GF-D8 (cell line): ENCODE results near the gene SGMS1.
A peak's percentile ranks its signal among the peaks of the same experiment; 100 is the strongest.

ENCODE experiments used
- DNase-seq: peaks from one replicate; lab custom pipeline; 2025; lab: John Stamatoyannopoulos, UW

The SGMS1 gene

DNA sequence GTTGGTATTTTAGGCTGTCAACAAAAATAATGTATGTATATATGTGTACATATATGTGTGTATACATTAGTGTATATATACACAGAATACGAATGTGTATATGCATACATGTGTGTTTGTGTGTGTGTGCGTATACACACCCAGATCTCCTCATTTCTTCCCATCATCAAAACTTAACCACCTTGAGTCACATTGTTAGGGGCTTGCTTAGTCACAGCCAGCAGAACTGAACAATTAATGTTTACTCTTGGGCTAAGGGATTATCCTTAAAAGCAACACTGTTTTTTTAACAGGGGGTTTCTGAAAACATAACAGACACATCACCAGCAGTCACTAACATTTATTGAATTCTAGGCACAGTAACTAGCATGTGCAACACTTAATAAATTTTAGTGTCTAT, 289.5 kb downstream of the SGMS1 start:
- no peak for DNase-seq

DNA sequence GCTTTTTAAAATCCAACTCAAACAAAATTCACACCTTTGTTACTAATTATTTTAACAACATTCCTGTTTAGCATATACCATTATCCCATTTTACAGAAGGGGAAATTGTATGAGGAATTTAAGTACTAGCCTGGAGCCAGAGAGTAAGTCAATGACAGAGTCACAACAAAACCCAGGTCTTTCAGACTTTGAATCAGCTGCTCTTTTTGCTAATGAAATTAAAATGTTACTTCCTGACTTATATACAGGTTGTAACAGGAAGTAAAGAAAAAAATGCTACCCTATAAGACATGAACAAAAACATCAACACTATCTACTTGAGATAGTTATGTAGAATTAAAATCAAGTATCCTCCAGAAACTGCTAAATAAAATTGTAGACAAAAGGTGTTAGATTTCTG, 289.9 kb downstream of the SGMS1 start:
- DNase-seq = no peak

DNA sequence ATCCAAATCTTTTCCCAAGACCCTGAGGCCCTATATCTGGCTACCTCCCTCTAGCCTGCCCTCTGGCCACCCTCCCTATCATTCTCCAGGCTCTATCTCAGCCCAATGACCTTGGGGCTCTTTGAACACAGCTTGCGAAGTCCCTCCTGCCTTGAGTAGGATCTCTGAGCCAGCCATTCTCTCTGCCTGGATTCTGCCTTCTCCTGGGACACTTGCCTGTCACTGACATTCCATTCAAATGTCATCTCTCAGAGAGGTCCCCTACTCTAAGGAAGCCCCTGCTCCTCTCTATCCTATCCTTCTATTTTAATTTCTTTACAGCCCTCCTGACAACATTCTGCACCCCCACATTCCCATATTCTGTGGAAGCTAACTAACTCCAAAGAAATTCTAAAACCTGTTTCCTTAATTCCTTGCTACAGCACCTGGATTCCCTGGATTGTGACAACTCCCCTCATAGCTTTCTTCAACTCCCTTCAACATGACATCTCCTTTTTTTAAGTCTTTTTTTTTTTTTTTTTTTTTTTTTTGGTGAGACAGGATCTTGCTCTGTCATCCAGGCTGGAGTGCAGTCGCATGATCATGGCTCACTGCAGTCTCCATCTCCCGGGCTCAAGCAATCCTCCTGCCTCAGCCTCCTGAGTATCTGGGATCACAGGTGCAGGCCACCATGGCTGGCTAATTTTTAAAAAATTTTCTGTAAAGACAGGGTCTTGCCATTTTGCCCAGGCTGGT, 291.5 kb downstream of the SGMS1 start:
- DNase-seq = no peak

DNA sequence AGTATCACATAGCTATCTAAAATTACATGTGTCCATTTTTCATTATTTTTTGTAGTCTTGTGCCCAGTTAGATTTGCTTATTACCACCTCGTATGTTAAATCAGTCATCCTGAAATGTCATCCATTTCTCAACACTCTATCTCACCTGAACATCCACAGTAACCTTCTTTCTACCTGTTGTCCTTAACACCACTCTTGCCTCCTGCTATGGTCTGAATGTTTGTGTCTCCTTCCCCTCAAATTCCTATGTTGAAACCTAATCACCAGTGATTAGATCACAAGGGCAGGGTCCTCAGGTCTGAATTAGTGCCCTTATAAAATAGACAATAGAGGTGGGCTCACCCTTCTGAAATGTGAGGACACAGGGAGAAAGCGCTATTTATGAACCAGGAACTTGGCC, 292.3 kb downstream of the SGMS1 start:
- DNase-seq = no peak

DNA sequence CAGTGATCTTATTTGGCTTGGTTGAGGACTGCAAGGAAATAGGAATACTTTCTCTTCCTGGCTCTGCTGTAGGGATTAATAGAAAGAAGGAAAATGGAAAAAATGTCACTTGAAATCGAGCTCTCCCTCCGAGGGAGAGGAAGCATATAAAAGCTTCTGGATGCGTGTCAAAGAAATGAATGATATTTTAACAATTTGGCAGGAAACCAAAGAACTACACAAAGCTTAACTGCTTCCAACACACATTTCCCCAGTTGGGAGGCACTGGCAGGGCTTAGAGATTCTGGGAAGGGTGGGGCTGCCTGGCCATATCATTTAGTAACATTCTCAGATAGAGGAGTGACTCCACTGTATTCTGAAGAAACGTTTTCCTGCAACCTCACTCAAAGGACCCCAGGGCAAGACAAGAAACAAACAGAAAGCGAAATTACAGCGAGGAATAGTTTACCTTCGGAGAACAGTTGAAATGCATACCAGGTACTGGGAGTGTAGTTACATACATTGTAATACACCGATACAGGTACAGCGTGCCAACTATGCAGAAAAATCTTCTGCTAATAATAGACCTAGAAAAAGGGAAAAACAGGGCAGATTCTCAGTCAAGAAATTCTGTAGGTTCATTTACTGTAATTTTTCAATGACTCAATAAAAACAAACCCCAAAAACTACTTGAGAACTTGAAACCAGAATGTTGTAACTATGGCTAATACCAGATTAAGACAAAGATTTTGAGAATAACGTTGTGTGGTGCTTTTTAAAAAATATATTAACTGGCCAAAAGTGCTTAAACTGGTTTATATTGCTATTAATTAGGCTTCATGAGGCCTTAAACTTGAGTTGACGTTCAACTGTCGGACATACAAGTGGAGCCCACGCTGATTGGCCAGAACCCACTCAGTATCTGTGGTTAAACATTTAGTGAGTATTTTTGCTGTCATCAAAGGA, 296.7 kb downstream of the SGMS1 start:
- DNase-seq = no peak

DNA sequence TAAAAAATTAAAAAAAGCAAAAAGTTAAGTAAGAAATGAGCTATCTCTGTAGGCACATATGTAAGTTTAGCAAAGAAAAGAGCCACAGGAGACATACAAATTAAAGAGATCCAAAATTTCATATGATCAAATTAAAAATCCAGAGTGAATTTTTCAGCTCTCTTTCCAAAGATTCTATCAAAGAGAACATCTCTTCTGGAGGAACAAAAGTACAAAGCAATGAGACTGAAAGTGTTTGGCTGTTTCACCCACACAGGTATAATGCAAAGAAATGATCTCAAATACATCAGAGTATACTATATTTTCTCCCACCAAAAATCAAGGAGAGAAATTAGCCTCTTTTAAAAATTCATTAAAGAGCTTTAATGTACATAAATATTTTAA, 297.6 kb downstream of the SGMS1 start:
- DNase-seq = no peak

DNA sequence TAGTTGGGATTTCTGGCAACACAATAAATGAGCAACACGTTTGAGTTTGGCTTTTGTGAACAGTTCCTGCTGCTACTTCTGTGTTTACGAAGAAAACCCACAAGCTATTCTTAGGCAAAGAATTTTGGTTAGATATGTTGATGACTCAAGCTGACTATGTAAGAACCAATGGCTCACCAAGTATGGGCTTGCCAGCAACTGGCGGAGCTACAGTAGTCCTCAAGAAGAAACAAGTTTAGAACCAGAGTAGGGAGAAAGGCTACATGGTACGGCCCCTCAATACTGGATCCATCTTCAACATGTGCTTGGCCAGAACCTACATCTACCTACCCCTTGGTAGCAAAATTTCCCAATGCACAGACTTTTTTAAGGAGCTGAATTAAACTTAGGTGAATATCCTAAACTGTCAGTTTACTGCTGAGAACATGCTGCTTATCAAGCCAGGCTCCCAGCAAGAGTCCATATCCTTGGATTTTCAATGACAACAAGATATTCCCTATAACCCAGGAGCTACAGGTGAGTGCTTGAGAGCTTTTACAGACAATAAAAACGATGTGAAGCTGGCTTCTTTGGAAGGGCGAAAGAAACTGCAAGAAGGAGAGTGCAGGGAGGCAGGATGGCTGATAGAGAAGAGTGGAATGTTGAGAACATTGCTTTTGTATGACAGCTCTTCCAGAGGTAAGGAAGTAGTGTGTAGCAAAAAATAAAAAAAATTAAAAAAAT, 298.1 kb downstream of the SGMS1 start:
- no peak for DNase-seq

DNA sequence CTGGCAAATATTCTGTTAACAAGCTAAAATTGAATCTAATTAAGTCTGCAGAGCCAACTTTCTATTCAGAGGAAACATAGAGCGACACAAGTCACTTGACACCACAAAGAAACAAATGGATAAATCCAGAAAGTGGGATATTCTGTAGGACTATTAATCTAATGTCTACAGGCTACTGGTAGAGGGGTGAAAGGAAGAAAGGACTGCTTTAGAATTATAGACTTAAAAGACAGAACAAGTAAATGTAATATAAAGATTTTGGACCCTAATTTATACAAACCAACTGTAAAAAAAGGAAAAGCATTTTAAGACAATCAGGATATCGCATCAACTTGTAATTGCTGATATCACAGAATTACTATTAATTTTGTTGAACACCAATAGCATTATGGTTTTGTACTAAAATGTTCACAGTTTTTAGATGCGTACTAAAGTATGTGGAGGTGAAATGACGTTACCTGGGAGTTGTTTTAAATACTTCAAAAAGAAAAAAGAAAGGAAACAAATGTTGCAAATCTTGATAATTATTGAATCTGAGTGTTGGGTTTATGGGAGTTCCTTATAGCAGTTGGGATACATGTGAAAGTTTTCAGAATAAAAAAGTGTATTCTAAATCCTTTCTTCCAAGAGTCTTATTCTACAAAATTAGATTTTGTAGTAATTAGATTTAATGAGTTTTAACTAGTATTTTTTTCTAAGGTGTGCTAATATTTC, 298.9 kb downstream of the SGMS1 start:
- no peak for DNase-seq

DNA sequence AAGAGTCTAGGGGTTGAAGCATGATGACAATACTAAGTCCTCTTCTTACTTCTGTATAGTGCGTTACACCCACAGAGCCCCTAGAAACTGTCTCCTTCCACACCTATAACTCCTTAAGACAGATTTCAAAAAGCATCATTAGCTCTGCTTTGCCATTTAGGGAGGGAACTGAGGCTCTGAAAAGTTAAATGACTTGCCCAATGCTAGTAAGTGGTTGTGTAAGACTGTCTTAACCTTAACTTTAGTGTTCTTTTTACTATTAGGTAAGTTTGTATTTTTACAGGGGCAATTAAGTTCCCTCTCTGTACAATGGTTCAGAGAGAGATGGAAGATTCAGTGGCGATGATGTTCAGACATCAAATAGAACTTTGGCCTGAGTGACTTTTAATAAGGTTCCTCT, 299.7 kb downstream of the SGMS1 start:
- DNase-seq = no peak

DNA sequence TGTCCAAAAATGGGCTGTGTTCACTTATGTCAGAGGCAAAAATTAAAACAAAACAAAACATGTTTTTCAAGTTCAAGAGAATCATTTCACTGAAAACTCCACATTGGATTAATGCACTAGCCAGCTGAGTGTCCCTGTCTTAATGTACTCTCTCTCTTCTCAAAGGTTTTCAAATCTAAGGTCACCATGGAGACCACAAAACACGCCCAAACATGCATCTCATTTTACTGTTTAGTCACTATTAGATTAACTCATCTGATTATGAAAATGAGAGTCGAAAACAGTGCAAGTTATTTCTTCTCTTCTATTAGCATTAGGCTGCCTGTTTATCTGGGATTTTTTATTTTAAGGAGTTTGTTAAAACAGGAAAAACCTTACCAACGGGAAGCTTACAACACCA, 301.7 kb downstream of the SGMS1 start:
- DNase-seq = no peak

DNA sequence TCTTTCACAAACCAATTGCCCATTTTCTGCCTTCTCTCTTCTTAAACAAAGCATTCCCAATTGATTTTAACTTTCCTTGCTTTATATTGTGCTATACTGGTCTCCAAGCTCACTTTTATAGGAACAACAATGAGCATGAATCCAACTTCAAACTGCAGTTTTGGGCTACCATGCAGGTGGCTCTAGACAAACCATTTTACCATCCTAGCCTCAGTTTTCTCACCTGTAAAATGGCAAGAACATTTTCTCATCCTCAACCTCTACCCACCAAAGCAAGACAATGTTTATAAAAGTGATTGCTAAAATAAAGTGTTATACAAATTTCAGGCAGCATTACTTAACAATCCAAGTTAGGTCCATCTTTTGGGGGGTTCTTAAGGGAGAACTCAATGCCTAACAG, 305.6 kb downstream of the SGMS1 start:
- no peak for DNase-seq

DNA sequence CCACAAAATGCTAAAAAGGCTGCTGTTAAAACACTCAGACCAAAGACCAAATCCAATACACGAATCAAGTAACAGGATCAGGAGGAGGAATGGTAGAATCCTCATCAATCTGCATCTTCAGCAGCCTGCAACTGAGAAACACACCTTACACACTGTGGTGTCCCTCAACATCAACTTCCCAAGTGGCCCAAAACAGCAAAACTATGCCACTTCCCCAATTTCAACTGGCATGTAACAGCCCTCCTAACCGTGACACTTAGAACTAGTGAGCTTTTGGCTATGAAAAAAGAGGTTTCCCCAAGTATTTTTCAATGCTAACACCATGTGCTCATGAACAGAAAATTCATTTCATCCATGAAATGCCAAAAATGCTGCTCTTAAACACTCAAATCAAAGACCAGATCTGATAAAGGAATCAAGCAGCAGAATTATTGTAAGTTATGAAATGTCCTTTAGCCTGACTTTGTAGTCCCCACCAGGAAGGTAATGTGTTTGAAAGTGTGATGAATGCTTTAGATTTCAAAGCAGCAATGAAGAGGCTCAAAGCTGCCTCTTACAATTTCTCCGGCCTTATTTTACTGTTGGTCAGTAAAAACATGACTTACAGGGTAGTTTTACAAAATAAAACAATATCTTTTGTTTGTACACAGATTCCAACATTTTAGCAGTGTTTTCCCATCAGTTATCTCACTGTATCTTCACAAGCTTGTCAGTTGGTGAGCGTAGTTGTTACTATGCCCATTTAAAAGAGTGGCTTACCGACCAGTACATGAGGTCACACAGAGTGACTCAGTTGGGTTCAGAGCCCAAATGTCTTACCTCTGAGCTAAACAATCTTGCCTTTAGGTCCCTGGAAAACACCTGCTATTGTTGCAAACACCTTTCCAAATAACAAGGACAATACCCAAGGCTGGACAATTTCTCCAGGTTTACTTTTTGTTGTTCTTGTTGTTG, 306.8 kb downstream of the SGMS1 start:
- peak; percentile 8 for DNase-seq

DNA sequence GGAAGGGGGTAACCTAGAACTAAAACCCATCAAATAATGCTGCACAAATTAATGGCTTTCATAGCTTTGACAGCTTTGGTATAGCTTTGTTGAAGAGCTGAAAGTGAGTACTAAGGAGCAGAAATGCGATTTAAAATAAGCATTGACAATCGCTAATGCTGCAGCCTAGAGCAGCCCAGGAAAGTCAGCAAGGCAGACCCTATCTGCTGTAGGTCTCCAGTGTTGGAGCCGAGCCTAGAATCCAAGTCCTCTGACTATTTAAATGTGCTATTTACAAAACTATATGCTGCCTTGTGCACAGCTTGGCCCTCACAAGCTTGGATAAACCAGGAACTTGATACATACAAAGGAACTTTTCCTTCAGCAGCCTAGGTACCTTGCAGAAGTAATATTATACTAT, 307.6 kb downstream of the SGMS1 start:
- no peak for DNase-seq

DNA sequence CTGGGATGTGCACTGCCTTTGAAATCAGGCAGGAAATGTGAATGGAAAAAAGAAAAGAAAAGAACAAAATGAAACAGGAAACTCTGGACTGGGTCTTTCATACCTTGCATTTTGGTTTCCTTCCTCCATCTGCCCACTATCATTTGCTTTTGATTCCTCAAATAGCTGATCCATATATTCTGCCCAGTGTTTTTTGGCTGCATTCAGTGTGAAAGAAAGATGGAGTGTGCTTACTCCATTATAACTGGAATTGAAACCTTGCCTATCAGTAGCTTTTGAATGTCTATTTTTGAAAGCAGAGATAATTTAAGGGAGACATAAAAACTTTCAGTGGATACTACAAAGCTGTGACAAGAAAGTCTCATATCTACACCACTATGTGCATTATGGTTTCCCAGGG, 308.3 kb downstream of the SGMS1 start:
- DNase-seq = no peak

DNA sequence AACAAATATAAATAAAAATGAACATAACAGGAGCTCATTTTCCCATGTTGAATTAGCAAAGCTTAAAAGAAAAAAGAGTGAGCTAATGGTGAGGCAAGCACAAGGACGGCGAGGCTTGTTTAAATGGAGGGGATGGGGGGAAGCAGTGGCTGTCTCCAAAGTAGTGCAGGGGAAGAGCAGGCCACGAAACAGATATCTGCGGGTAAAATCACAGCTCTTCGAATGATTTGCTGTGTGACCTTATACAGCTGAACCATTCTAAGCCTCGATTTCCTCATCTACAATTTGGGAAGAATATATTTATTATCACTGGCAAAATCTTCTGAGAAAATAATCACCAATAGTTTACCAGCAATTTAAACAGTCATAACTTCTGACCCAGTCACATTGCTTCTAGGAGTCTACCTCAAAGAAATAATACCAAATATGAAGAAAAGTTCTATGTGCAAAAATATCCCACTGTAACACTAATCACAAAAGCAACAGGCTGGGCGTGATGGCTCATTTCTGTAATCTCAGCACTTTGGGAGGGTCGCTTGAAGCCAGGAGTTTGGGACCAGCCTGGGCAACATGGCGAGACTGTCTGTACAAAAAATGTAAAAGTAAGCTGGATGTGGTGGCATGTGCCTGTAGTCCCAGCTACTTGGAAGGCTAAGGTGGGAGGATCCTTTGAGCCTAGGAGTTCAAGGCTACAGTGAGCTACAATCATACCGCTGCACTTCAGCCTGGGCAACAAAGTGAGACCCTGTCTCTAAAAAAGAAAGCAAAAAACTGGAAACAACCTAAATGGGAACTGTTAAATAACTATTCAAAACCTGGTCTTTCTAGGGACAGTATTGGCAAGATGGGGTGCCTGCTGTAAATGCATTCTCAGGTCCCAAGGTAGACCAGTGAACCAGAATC, 309.3 kb downstream of the SGMS1 start:
- DNase-seq = no peak

DNA sequence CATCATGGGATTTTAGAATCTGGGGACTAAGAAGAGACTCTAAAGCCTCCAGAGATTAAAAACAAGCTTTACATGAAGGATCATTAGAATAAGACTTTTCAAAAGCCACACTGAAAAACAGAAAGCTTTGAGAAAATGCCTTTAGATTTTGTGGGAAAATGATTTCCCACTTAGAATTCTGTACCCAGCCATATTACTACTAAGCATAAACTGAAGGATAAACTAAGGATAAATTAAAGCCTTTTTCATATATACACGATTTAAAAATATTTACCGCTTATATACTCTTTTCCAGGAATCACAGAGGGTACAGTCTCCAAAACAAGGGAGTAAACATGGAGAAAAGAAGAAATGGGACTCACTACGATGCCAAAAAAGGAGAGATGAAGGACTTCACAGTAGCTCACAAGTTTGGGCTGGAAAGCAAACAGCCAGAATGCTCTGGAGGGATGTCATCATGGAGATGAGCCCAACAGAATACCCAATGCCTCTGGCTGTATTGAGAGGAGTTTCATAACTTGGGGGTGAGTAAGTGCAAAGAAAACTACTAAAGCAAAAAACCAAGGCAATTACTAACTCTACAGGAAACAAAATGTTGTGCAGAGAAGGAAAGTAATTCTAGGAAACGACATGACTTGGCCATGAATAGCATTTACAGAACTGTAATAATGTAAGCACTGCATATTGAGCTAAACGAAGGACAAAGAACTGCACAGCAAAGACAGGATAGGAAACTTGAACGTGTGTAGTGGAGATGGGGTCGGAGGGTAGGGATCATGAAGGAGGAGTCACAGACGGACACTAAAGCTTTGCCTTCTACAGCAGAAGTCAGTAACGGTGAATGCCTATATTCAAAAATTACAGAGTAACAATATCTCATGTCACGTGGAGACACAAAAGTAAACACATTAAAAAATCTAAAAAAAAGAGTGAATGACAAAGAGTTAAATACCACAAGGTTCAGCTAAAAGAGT, 311.0 kb downstream of the SGMS1 start:
- no peak for DNase-seq

DNA sequence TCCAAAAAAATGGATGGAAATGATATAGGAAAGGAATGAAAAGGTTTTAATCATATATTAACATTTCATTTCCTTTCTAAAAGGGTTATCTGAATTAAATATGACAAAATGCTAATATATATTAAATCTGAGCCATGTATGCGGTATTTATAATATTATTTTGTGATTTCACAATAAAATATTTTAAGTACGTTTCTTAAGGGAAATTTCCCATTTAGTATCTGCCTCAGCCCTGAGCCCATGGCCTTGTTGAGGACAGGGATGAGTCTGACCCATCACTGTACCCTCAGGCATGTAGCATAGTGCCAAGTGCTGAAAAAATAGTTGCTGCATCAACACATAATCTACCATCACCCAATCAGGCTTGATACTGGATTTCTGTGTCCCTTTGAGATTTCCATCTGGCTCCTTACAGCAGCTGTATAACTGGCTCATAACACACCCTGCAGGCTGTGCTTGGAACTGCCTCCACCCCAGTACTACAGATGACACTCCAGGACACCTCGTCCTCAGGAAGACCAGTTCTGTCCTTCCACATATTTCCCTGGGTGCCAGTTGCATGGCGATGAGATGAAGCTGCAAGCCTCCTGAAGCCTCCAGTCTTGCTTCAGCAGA, 313.1 kb downstream of the SGMS1 start:
- no peak for DNase-seq

DNA sequence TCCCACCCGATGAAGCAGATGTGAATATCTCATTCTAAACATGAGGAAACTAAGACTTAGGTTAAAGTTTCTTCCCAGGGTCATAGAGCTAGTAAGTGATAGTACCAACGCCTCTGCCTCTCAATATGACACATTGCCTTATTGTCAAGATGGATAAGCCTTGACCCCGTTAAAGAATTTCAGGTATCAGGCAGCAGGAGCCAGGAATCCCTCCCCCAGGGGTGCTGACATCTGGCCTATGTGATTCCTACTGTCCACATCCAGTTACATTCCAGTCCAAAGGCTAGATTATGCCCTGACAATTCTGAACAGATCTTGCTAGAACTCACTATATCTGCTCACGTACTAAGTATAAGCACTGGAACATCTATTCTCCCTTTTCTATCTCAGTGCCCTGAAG, 314.4 kb downstream of the SGMS1 start:
- no peak for DNase-seq
